NOMO-1 treated with dmso at 0.1 percent for 144 hours (cell line): ENCODE measurements around the gene NTRK3.

Source experiments
- DNase-seq: peaks from one replicate; lab custom pipeline; 2025; ENCODE audit not compliant: unreplicated experiment; lab: John Stamatoyannopoulos, UW

The NTRK3 gene

GRCh38 chr15:88231909-88232644, 24.5 kb downstream of the NTRK3 start:
- DNase-seq, result no peak

- no peak for DNase-seq
Measured at GRCh38 chr15:88230823-88231222, 25.7 kb downstream of the NTRK3 start.

DNA sequence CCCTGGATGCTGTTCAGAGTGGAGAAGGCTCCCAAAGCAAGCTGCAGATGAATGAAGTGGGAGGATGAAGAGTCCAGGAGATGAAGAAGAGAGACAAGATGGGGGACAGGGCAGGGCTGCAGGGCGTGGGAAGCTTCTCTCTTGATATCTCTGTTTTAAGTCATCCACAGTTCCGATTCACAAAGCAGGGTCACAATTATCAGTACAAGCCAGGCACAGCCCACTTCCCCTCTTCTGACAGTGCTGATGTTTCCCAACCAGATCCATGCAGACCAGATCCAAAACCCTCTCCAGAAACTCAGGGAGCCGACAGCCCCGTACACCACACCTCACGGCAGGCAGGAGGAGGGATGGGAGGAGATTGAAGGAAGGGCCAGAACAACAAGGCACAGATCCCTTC, 31.1 kb downstream of the NTRK3 start:
- no peak for DNase-seq

DNA sequence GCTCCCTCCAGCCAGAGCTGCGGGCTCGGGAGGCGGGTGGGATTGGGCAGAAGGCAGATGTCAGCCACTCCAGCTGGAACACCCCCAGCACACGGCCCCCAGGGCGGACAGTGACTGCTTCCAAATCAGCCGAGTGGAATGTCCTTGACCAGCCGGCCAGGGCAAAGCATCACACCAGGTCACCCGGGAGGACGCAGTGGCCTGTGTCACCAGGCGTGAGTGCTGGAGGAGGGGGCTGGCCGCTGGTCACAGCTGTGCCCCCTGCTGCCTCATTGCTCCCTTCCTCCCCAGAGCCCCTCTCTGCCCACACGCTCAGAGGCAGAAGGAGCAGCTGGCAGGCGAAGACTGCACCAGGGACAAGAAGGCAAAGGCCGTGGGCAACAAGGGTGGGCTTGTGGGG, 33.5 kb downstream of the NTRK3 start:
- DNase-seq, result no peak

DNA sequence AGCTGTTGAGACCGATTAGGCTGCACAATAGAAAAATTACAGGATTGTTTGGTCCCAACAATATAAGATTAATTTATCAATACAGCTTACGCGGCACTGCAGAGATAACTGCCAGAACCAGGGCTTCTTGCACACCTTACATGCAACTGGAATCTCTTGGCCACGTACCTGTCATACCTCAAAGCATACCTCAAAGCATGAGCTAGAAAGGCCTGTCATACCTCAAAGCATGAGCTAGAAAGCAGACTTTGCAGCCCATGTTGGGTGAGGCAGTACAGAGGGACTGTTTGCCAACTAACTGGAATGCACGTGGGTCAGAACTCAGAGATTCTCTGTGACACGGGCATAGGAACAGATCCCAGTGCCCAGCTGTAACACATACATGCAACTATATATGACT, 34.7 kb downstream of the NTRK3 start:
- DNase-seq, result no peak

DNA sequence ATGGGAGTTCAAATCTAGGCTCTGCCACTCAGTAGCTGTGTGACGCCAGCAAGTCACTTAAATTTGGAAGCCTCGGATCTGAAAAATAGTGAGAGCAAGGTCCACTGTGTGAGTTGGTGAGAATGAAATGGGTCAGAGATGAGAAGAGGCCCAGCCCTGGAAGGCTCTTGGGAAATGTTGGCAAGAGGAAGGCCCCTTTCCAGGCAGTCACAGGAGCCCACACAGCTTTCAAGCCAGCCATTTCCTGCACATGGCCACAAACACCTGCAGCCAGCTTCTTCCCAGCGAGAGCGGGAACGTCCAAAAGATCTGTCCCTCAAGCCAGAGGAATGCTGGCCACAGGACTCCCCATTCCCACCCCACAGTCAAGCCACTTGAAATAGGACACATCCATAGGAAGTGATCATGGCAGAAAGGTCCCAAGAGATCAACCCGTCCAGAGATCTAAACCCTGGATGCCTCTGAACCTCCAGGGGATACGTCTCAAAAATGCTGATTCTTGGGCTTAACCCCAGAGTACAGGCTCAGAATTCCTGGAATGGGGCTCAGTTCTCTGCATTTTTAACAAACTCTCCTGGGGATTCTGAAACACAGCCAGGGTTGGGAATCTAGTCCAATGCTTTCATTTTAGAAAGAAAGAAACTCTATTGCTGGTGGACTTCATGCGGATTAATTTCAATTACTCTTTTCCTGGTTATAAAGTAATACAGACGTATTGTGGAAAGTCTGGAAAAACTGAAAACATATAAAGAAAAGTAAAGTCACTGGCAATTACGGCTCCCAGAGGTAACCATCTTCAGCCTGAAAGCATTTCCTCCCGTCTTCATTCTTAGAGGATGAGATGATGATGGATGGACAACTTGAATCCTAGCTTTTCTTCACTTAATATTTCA, 35.9 kb downstream of the NTRK3 start:
- DNase-seq, result no peak

GRCh38 chr15:88219623-88220022, 36.9 kb downstream of the NTRK3 start:
- no peak for DNase-seq

DNA sequence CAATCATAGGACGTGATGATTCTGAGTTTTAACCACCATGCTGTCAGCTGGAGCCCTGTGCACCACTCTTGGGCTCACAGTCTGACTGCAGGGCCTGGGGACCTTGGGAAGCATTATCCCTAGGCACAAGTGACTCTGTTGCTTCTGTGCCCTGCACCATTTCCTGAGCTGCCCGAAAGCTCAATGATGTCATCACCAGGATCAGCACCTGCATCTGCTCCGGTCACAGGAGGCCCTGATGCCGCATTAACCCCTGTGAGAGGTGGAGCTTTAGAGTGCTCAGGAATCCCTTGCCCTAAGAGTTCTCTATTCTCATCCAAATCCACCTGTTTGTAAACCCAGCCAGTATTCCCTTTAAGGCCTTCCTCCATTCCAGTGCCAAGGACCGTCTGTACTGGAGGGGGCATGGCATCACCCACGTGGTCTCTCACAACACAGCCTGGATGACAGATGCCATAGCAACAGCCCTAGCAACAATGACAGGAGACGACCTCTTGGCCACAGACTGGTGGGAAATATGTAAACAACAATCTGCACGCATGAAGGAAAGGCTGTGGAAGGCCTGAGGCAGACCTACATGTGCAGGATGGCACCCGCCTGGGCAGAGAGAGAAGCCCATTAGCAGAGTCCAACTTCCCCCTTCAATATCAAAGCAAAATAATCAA, 37.9 kb downstream of the NTRK3 start:
- DNase-seq, result no peak

- DNase-seq, result no peak
Measured at GRCh38 chr15:88215066-88215648, 41.4 kb downstream of the NTRK3 start.

GRCh38 chr15:88209111-88209510, 47.4 kb downstream of the NTRK3 start:
- no peak for DNase-seq

DNA sequence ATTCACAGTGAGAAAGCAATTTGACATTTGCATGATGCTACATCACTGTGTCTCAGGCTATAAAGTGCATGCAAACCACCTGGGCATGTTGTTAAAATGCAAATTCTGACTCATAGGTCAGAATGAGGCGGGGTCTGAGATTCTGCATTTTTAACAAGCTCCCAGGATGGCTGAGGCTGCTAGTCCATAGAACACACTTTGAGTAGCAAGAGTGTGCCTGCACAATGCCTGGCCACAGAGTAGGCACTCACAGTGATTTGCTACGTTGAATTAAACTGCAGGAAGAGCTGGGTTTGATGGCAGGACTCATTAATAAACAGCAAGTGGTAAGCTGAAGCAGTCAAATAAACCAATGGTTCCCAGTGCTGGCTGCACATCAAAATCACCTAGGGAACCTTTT, 48.1 kb downstream of the NTRK3 start:
- DNase-seq, result no peak

DNA sequence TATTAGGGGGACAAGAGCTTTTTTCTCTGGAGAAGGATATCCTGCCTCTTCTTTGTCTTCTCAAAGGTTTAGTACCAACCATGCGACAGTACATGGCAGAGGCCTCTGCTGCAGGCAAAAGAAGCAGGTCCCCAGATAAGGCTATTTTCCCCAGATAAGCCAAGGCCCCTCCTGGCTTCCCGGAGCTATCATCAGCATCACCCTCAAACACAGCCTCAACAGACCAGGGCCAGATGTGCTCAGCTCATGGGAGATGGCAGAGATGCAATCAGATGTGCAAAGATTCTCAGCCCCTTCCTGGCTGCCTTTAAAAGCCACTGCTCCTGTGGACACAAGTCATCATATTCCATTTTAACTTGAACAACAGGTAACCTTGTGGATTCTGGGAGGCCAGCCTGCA, 49.0 kb downstream of the NTRK3 start:
- no peak for DNase-seq

- no peak for DNase-seq
Measured at GRCh38 chr15:88204584-88204983, 52.0 kb downstream of the NTRK3 start.

DNA sequence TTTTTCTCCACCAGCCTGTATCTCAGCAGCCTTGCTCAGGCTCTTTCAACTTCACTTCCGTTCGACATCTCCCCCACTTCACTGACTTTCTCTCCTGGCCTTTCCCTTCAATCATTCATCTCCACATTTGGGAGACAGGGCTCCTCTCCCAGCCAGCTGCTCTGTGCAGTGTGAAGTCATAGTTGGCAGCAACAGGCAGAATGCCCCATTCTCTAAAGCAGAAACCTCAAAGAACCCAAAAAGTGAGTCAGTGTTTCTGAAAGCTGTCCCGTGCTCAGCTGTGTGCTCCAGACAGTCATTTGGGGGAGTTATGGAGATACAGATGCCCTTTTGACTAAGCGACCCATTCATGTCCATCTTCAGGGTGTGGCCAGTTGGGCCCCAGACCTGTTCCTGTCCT, 54.3 kb downstream of the NTRK3 start:
- no peak for DNase-seq

DNA sequence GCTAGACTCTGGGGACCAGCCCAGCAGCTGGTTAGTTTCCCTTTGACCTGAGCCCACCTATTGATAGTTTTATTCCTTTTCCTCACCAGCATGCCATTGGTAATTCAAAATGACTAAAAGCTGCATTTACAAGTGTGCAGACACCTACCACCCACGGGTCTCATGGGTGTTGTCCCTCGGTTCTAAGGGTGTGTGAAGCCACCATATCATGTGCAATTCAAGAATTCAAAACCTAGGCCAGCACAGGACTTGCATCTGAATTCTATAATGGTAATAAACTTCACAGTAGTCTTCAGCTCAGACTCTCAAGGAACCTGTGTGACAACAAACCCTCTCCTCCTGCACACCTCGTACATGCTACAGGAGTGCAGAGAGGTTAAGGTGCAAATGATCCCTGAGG, 55.3 kb downstream of the NTRK3 start:
- DNase-seq, result no peak

- no peak for DNase-seq
Measured at GRCh38 chr15:88196961-88197360, 59.6 kb downstream of the NTRK3 start.

- DNase-seq, result no peak
Measured at GRCh38 chr15:88194162-88194561, 62.4 kb downstream of the NTRK3 start.

- DNase-seq, result no peak
Measured at GRCh38 chr15:88193415-88193814, 63.1 kb downstream of the NTRK3 start.

DNA sequence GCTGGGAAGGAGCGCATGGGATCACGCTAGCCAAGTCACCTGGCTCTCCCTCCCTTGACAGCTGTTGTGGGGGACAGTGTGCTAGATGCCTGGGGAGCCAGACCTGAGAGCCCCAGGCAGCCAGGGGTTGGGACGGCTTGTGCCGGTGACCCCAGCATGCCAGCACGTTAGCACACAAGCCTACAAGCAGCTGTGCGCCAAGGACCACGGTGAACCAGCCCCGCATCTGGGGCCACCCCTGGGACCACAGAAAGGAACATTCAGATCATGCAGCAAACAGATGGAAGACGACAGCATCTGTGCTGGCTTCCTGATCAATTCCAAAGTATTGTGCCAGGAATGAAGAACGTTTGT, 64.8 kb downstream of the NTRK3 start:
- DNase-seq, result no peak

DNA sequence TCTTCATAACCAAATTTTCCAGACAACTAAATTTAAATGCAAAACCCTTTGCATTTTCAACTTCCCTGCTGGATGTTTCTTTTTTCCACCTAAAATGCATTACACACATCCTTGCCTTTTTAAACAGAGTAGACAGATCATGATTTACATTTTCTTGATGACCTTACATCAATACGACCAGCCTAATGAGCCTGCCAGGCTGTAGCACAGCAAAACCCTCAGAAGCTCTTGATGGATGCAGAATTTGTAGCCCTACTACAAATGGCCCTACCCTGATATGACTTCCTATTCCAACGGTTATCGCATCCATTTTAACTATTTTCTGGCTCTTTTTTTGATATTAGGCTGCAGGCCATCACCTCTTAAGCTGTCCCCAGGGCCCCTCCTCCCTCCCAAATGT, 66.3 kb downstream of the NTRK3 start:
- no peak for DNase-seq

DNA sequence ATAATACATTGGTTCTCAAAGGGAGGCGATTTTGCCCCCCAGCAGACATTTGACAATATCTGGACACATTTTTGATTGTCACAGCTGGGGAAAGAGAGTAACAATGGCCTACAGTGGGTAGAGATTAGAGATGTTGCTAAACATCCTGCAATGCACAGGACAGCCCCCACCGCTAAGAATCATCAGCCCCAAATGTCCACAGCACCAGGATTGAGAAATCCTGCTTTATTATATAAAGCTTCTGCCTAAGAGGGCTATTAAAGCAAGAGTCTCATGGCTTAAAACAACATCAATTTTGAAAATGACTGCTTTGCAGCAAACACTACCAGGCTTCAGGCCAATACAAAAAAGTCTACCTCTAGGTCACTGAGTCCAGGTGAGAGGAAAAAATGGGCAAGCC, 68.2 kb downstream of the NTRK3 start:
- no peak for DNase-seq

DNA sequence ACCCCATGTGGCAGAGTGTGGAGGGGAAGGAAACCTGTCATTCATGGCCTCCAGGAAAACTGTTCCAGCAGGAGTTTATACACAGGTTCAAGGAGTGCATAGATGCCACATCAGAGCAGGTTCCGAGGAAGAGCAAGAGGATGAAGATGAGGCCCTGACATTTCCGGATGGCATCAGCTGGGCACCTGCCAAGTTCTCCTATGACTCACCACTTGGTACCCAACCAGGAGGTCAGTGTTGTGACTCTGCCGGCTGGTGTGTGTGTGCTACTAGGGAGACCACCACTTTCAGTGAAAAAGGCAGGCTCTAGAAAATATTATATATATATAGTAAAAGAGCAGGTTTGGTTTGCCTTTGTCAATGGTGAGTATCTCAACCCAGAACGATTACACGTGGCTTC, 69.3 kb downstream of the NTRK3 start:
- DNase-seq, result no peak
